GM18511 (cell line): ENCODE data around the gene GRIN2A.

Experiments
- ATAC-seq: cut with Tn5 transposase; IDR thresholded peaks from one replicate; pipeline ENCODE4 v1.9.1; 2021; ENCODE audit warnings: mild to moderate bottlenecking, moderate library complexity; ENCODE audit not compliant: unreplicated experiment

Gene GRIN2A

GRCh38 chr16:9791556-9791955 lies 390.7 kb downstream of the GRIN2A start:
- no peak for ATAC-seq

GRCh38 chr16:9790199-9790598 lies 392.0 kb downstream of the GRIN2A start:
- ATAC-seq = no peak

DNA sequence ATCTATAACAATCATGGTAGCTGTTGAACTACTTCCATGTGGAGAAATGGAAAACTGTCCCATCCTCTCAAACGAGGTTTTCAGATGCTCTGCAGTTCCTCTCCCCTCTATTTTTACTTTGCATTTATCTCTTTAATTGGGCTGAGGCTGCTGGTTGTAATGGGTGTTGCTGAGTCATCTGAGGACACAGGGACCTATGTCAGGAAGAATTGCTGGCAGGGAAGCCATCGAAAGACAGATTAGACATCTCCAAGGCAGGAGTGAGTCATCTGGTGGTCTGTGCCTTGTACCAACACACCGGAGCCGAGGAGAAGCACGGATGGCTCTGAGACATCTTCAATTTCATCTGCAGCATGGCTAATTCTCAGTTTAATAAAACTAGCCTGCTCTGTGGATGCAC lies 394.5 kb downstream of the GRIN2A start:
- ATAC-seq = no peak

DNA sequence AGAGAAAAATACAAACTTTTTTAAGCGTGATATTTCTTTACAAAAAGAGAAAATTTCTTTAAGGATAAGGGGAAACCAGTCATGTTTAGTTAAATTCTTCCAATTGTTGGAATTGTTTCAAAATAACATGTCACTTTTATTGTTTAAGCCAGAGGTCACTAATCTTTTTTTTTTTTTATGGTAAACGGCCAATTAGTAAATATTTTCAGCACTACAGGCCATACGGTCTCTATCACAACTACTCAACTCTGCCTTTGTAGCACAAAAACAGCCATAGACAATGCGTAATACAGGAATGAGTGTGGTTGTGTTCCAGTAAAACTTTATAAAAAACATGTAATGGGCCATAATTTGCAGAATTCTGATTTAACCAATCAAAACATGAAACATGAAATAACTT lies 401.4 kb downstream of the GRIN2A start:
- ATAC-seq = no peak

DNA sequence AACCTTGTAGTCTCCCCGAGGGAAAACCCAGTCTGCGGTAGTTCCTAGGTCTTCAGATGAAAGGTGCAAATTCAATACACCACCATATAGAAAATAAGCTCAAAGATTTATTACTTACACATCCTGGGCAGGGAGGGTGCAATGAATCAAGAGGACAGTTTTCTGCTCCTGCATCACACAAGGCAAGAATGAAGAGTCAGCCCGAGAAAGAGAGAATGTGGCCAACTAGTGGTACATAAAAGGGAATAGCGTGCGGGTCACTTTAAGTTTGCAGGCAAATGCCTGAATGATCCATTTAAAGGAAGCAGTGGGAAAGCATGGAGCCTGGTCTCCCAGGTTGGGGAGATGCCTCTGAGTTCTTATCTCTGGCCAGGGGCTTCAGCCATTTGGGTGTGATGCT lies 403.4 kb downstream of the GRIN2A start:
- no peak for ATAC-seq

DNA sequence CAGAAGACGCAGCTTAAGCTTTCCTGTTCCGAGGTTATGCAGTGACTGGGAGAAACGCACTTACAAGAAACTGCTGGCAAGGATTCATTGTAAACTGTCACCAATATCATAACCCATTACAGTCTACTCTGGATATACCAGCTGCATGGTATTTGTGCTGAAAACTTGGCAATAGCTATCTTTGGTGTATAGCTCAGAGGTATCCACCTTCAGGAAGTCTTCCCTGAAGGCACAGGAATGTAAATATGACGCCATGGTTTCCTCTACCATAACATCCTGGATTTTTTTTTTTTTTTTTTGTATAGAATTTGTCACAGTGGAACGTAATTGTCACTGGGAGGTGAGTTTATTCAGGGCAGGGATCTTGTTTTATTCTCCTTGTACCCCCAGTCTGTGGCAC lies 406.2 kb downstream of the GRIN2A start:
- ATAC-seq = no peak

DNA sequence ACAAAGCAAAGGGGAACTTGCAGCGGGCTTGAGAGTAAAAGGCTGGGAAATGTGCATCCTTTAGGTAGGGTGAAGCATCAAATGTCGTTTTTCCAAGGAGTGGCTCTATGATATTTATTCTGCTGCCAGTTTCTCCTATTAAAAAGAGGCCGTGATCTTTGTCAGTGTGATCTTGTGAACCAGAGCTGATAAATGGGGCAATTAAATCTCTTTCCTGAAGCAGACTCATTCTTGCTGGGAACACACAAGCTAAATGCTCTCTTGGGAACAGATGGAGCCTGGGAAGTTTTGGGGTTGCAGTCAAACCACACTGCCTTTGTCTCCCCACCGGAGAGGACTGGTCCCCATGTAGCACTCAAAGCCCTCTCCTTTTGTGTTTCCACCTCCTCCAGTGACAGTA lies 408.9 kb downstream of the GRIN2A start:
- ATAC-seq = no peak

GRCh38 chr16:9772526-9773225 lies 409.6 kb downstream of the GRIN2A start:
- no peak for ATAC-seq

GRCh38 chr16:9766891-9767290 lies 415.3 kb downstream of the GRIN2A start:
- no peak for ATAC-seq

GRCh38 chr16:9763505-9763904 lies 418.7 kb downstream of the GRIN2A start:
- ATAC-seq = no peak

- ATAC-seq = no peak
Measured at GRCh38 chr16:9761870-9762269, 420.4 kb downstream of the GRIN2A start.

DNA sequence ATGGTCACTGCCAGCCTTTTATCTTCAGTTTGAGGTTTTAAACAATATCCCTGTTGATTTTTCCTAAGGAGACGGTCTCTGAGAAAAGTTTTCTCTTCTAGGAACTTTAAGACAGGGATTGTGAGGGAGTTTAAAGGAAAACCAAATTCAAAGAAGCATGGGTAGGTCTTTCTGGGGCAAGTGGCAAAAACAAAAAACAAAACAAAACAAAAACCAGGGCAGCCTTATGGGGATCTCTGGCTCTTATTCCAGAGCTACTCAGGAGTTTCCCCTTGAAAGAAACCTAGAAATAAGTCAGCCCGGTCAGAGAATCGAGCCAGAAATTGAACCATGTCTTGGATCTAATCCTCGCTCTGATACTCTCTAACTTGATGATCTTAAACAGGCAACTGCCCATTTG lies 424.5 kb downstream of the GRIN2A start:
- ATAC-seq = no peak

GRCh38 chr16:9756434-9756833 lies 425.8 kb downstream of the GRIN2A start:
- no peak for ATAC-seq

- no peak for ATAC-seq
Measured at GRCh38 chr16:9755081-9755480, 427.1 kb downstream of the GRIN2A start.

DNA sequence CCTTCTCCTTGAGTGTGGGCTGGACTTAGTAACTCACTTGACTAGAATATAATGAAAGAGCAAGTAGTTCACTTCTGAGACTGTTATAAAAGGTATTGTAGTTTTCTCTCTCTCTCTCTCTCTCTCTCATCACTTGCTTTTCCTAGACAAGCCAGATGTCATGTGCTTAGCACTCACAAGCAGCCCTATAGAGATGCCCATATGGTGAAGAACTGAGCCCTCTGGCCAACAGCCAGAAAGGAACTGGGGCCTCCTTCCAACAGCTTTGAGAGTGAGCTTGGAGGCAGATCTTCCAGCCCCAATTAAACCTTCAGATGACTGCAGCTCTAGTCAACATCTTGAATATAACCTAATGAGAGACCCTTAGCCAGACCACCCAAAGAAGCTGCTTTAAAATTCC lies 440.5 kb downstream of the GRIN2A start:
- no peak for ATAC-seq

DNA sequence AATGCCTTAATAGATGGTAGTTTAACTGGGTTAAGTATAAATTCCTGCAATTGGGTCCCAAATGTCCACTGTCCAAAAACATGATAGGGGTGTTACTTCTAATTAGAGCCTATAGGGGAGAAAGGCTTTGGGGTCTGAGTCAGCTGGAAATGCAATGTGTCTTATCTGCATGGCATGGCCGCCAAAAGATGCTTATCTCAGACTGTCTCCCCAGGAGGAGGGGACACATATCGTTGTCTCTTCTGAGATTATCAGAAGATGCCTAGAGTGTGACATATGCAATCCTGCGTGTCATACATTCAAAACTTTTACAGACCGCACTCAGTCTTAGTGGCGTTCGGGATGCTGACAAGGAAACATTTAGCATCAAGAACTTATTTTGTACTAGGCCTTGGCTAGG lies 442.9 kb downstream of the GRIN2A start:
- no peak for ATAC-seq

- ATAC-seq = no peak
Measured at GRCh38 chr16:9738690-9739089, 443.5 kb downstream of the GRIN2A start.

GRCh38 chr16:9736547-9736946 lies 445.7 kb downstream of the GRIN2A start:
- no peak for ATAC-seq

- no peak for ATAC-seq
Measured at GRCh38 chr16:9723136-9723535, 459.1 kb downstream of the GRIN2A start.

GRCh38 chr16:9713907-9714306 lies 468.3 kb downstream of the GRIN2A start:
- no peak for ATAC-seq

- ATAC-seq = no peak
Measured at GRCh38 chr16:9713156-9713555, 469.1 kb downstream of the GRIN2A start.

GRCh38 chr16:9708972-9709620 lies 473.1 kb downstream of the GRIN2A start:
- no peak for ATAC-seq
